HG03103 (cell line): Measurements from ENCODE around the gene KCTD13.
A peak's percentile ranks its signal among the peaks of the same experiment; 100 is the strongest.
"Not testable (repeated sequence)": the region's sequence is repeated elsewhere in the genome, so short reads cannot be mapped to it uniquely, and the experiment has no call there.

Source experiments
- ATAC-seq: cut with Tn5 transposase; IDR thresholded peaks from one replicate; pipeline ENCODE4 v1.9.1; 2021; ENCODE audit warnings: low read depth; ENCODE audit not compliant: unreplicated experiment

KCTD13 gene

GRCh38 chr16:29891525-29892457, 34.2 kb downstream of the KCTD13 start:
- no peak for ATAC-seq

GRCh38 chr16:29889372-29889771, 36.7 kb downstream of the KCTD13 start:
- ATAC-seq = not testable (repeated sequence)

GRCh38 chr16:29883987-29884386, 42.0 kb downstream of the KCTD13 start:
- ATAC-seq = no peak

GRCh38 chr16:29881050-29881449, 45.0 kb downstream of the KCTD13 start:
- no peak for ATAC-seq

GRCh38 chr16:29878172-29878571, 47.9 kb downstream of the KCTD13 start:
- no peak for ATAC-seq

- ATAC-seq = no peak
These were observed 48.6 kb downstream of the KCTD13 start for GRCh38 chr16:29877266-29877961.

GRCh38 chr16:29876594-29877249, 49.3 kb downstream of the KCTD13 start:
- ATAC-seq = no peak

- no peak for ATAC-seq
These were observed 49.8 kb downstream of the KCTD13 start for GRCh38 chr16:29876217-29876593.

GRCh38 chr16:29875206-29875605, 50.8 kb downstream of the KCTD13 start:
- no peak for ATAC-seq

GRCh38 chr16:29873319-29873718, 52.7 kb downstream of the KCTD13 start:
- no peak for ATAC-seq

GRCh38 chr16:29871822-29872546, 54.0 kb downstream of the KCTD13 start:
- ATAC-seq = no peak

GRCh38 chr16:29869067-29869466, 57.0 kb downstream of the KCTD13 start:
- ATAC-seq = not testable (repeated sequence)

GRCh38 chr16:29868396-29869009, 57.5 kb downstream of the KCTD13 start:
- ATAC-seq = no peak

- ATAC-seq = no peak
These were observed 61.8 kb downstream of the KCTD13 start for GRCh38 chr16:29864205-29864604.

GRCh38 chr16:29863669-29863984, 62.4 kb downstream of the KCTD13 start:
- ATAC-seq = no peak

- ATAC-seq = peak; percentile 97
These were observed 63.0 kb downstream of the KCTD13 start, which contains the start of gene CDIPT for GRCh38 chr16:29862884-29863668. TSS of gene CDIPT (minus strand) at chr16:29863226. CDS start at chr16:29862857, 369 bp downstream.

GRCh38 chr16:29862383-29862883, 63.6 kb downstream of the KCTD13 start:
- no peak for ATAC-seq

- no peak for ATAC-seq
These were observed 65.8 kb downstream of the KCTD13 start for GRCh38 chr16:29860218-29860617.

- no peak for ATAC-seq
These were observed 67.1 kb downstream of the KCTD13 start for GRCh38 chr16:29858974-29859373.
